ENCODE data around the gene RHPN2. TPM values are rescaled to one million over a fixed set of nuclear protein-coding genes. Genes with fewer than 3 reads are reported as not detected.

Gene RHPN2
- total RNA-seq, 1 experiment from 2014 or later, result 29.2 TPM

- no CpG with 5 or more reads among the region's 8 CpGs for WGBS (ENCODE audit: extremely low coverage, insufficient read length, low lambda C conversion rate)
Measured at GRCh38 chr19:33067121-33067520, 2.4 kb upstream of the RHPN2 start.

More at GRCh38 chr19:33067121-33067520, 2.4 kb upstream of the RHPN2 start:
- Histone ChIP-seq H3K23me2 (ENCODE audit: insufficient read length, low read depth, low read length, poor library complexity, severe bottlenecking) (peaks cover 18% of the 10 kb centered on the region), H2BK5ac (ENCODE audit: insufficient read length, low read length) (no peak overlapping the region), H3K79me2 (ENCODE audit: insufficient read depth, low read length) (peaks cover 7% of the 10 kb centered on the region), H3K79me1 (ENCODE audit: insufficient read depth, low read depth, low read length, poor library complexity, severe bottlenecking) (peaks cover 4% of the 10 kb centered on the region), H4K8ac (replicated peaks; ENCODE audit: insufficient read length, low read depth, low read length) (no peak overlapping the region), H3K4me1 (ENCODE audit: insufficient read depth, low read length) (no peaks in the 10 kb centered on the region; the same call in 1 of the 2 replicates), H3K4ac (ENCODE audit: low read depth, low read length) (no peak overlapping the region), H3K23ac (ENCODE audit: insufficient read length, low read depth, low read length) (no peak overlapping the region), H4K20me1 (ENCODE audit: control insufficient read depth, insufficient read depth, insufficient read length) (no peaks in the 10 kb centered on the region), H3T11ph (ENCODE audit: low read length) (no peak overlapping the region), H3K27ac (ENCODE audit: insufficient read length, low read depth, low read length) (no peak overlapping the region), H3K56ac (ENCODE audit: insufficient read length, low read depth, low read length) (no peak overlapping the region), H4K5ac (ENCODE audit: insufficient read length, low read depth, low read length) (no peak overlapping the region), H3K9ac (ENCODE audit: extremely low read depth, insufficient read length, low read length) (no peak overlapping the region), H2BK15ac (ENCODE audit: low read depth, low read length) (no peak overlapping the region), H3K9me3 (ENCODE audit: control insufficient read depth, low read depth, low read length) (no peaks in the 10 kb centered on the region), H4K91ac (ENCODE audit: insufficient read length, low read depth, low read length) (no peak overlapping the region), H3K4me2 (ENCODE audit: insufficient read depth, insufficient read length, low read length) (no peak overlapping the region), H2BK20ac (ENCODE audit: low read depth, low read length, poor library complexity, severe bottlenecking) (no peak overlapping the region), H2BK12ac (ENCODE audit: insufficient read length, low read depth, low read length) (no peak overlapping the region), H2AFZ (ENCODE audit: low read length) (no peak overlapping the region), H2AK5ac (ENCODE audit: insufficient read length, low read length) (no peak overlapping the region), H2BK120ac (ENCODE audit: low read depth, low read length, poor library complexity, severe bottlenecking) (no peak overlapping the region), H3K18ac (ENCODE audit: insufficient read length, low read depth, low read length) (no peak overlapping the region), H3K27me3 (ENCODE audit: insufficient read depth, low read length) (no peaks in the 10 kb centered on the region), H3K14ac (ENCODE audit: insufficient read depth, low read length) (no peak overlapping the region)
- H3K27ac Mint-ChIP-seq, result no peak overlapping the region; a peak in 1 of 7 replicates
- H3K36me3 Mint-ChIP-seq (ENCODE audit: insufficient read depth in 1 of 3, low read depth in 3 of 3), result no peaks in the 10 kb centered on the region
- no peak overlapping the region for H3K4me3 Mint-ChIP-seq
- TF ChIP-seq CTCF (conservative IDR thresholded peaks at IDR 0.05), result no peak
- peaks cover 6% of the 10 kb centered on the region for H3K27me3 Mint-ChIP-seq (ENCODE audit: low read depth)
- DNase-seq, result no peak
- no peaks in the 10 kb centered on the region for H3K9me3 Mint-ChIP-seq
- peaks cover 10 to 13% of the 10 kb centered on the region in 2 experiments for H3K4me1 Mint-ChIP-seq

Measured in H9 (cell line).